ENCODE measurements around the gene MEN1.

The MEN1 gene

DNA sequence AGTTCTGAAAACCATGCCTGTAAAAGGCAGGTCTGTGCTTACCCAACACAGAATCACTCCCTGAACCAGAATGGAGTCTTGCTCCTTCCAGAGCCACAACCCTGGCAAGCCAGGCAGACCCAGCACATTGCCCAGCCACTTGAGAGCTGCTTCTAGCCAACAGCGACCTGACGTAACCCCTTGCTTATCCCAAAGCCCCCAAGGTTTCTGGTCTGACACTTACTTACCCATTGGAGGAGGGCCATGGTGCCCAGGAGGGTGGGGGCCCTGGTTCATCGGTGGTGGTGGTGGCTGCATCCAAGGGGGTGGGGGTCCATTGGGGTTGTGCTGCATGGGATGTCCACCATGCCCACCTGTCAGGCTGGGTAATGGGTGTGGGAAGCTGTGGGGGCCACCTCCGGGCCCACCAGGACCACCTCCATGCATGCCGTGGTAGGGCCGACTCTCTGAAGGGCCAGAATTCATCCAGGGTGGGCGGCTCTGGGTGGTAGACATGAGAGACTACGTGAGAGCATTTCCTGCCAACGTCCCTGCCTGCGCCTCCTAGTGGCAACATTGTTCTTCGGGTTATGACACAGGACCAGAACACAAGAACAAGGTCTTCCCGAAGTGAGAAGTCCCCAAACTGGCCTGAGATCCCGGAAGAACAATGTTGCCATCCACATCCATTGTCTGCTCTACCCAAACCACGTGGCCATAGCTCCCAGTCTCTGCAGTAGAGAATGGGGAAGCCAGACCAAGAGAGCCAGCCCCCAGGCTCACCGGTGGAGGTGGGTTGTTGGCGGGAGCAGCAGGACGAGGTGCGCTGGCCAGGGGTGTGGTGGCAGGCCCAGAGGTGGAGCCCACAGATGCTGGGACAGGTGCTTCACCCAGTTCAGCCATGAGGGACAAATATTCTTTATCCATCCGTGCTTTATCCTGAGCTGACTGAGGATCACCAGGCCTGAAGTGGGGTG is 42.7 kb downstream of the MEN1 start:
- no peak for TF ChIP-seq FOXM1 (IDR thresholded peaks at IDR 0.05; ENCODE audit: borderline replicate concordance, low read depth)
- no peak for TF ChIP-seq ZBTB7A (IDR thresholded peaks at IDR 0.05; ENCODE audit: low read depth)
- no peak for TF ChIP-seq EP300 (IDR thresholded peaks at IDR 0.05; ENCODE audit: borderline replicate concordance)
- TF ChIP-seq TEAD4 (IDR thresholded peaks at IDR 0.05) = no peak
- TF ChIP-seq CREB1 (IDR thresholded peaks at IDR 0.05; ENCODE audit: low read depth) = no peak
- TF ChIP-seq EGR1 (IDR thresholded peaks at IDR 0.05) = no peak
- TF ChIP-seq TAF1 (IDR thresholded peaks at IDR 0.05; ENCODE audit: low read depth) = no peak
- TF ChIP-seq NFIC (IDR thresholded peaks at IDR 0.05) = no peak
- TF ChIP-seq, protein P1, sequence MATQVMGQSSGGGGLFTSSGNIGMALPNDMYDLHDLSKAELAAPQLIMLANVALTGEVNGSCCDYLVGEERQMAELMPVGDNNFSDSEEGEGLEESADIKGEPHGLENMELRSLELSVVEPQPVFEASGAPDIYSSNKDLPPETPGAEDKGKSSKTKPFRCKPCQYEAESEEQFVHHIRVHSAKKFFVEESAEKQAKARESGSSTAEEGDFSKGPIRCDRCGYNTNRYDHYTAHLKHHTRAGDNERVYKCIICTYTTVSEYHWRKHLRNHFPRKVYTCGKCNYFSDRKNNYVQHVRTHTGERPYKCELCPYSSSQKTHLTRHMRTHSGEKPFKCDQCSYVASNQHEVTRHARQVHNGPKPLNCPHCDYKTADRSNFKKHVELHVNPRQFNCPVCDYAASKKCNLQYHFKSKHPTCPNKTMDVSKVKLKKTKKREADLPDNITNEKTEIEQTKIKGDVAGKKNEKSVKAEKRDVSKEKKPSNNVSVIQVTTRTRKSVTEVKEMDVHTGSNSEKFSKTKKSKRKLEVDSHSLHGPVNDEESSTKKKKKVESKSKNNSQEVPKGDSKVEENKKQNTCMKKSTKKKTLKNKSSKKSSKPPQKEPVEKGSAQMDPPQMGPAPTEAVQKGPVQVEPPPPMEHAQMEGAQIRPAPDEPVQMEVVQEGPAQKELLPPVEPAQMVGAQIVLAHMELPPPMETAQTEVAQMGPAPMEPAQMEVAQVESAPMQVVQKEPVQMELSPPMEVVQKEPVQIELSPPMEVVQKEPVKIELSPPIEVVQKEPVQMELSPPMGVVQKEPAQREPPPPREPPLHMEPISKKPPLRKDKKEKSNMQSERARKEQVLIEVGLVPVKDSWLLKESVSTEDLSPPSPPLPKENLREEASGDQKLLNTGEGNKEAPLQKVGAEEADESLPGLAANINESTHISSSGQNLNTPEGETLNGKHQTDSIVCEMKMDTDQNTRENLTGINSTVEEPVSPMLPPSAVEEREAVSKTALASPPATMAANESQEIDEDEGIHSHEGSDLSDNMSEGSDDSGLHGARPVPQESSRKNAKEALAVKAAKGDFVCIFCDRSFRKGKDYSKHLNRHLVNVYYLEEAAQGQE (IDR thresholded peaks at IDR 0.05; ENCODE audit: low read depth) = no peak
- TF ChIP-seq CEBPB (IDR thresholded peaks at IDR 0.05) = no peak
- TF ChIP-seq, protein P2, sequence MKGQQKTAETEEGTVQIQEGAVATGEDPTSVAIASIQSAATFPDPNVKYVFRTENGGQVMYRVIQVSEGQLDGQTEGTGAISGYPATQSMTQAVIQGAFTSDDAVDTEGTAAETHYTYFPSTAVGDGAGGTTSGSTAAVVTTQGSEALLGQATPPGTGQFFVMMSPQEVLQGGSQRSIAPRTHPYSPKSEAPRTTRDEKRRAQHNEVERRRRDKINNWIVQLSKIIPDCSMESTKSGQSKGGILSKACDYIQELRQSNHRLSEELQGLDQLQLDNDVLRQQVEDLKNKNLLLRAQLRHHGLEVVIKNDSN (IDR thresholded peaks at IDR 0.05) = no peak

DNA sequence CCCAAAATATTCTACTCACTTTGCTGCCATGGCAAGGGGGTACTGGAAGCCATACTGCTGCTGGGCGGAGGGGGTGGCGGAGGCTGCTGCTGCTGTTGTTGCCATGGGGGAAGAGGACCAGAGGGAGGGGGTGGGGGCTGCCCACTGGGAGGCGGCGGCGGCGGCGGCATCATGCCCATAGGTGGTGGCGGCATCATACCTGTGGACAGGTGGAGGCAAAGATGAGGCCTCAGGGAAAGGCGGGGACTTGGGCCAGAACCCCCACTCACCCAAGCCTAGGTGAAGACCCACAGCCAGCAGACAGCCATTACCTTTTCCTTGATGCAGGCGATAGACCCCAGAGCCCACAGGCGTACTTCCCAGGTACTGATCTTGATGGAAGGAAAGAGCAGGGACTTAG is 43.5 kb downstream of the MEN1 start:
- TF ChIP-seq, protein P3, sequence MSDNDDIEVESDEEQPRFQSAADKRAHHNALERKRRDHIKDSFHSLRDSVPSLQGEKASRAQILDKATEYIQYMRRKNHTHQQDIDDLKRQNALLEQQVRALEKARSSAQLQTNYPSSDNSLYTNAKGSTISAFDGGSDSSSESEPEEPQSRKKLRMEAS (IDR thresholded peaks at IDR 0.05) = no peak
- TF ChIP-seq, protein P2 (IDR thresholded peaks at IDR 0.05) = no peak
- TF ChIP-seq RAD21 (IDR thresholded peaks at IDR 0.05; ENCODE audit: low read depth) = no peak
- TF ChIP-seq TCF12 (IDR thresholded peaks at IDR 0.05; ENCODE audit: low read depth) = no peak
- TF ChIP-seq EGR1 (IDR thresholded peaks at IDR 0.05) = no peak
- no peak for TF ChIP-seq TEAD4 (IDR thresholded peaks at IDR 0.05)
- TF ChIP-seq YY1 (IDR thresholded peaks at IDR 0.05; ENCODE audit: low read depth) = no peak
- no peak for TF ChIP-seq EP300 (IDR thresholded peaks at IDR 0.05; ENCODE audit: borderline replicate concordance)
- TF ChIP-seq, protein P1 (IDR thresholded peaks at IDR 0.05; ENCODE audit: low read depth) = no peak
- no peak for TF ChIP-seq ZBTB7A (IDR thresholded peaks at IDR 0.05; ENCODE audit: low read depth)
- no peak for TF ChIP-seq NFIC (IDR thresholded peaks at IDR 0.05)
- no peak for TF ChIP-seq FOXM1 (IDR thresholded peaks at IDR 0.05; ENCODE audit: borderline replicate concordance, low read depth)
- TF ChIP-seq CEBPB (IDR thresholded peaks at IDR 0.05) = no peak

DNA sequence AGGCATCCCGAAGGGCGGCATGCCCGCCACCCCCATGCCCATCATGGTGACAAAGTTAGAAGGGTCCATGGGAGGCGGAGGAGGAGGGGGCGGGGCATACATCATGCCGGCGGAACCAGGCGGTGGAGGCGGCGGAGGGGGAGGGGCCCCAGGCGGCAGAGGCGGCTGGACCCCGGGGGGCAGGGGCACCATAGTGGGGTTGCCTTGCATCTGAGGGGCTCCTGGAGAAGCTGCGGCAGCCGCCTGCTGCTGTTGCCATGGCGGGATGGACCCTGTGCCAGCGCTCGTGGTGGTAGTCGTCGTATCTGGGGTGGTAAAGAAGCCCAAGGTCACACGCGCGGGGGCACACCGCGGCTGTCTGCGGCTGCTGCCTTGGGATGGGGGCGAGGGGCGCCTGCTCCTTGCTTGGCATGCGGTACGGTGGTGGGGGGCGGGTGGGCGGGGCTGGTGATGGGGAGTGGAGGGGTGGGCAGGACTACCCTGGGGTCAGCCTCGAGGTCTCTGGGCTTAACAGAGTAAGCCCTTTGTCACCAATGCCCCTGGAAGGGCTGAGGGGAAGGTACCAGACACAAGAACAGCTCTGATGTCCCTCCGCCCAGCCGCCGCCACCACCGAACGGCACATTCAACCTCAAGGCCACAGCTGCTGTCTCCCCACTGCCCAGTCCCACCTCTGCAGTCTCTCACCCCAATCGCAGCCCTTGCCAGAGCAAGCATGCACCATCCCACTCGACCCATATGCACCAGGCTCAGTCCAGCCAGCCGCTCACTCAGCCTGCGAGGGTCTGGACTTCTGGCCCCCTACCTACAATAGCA is 44.3 kb downstream of the MEN1 start:
- no peak for TF ChIP-seq RAD21 (IDR thresholded peaks at IDR 0.05; ENCODE audit: low read depth)
- no peak for TF ChIP-seq TEAD4 (IDR thresholded peaks at IDR 0.05)
- TF ChIP-seq EGR1 (IDR thresholded peaks at IDR 0.05) = no peak
- TF ChIP-seq NFIC (IDR thresholded peaks at IDR 0.05) = no peak
- TF ChIP-seq YY1 (IDR thresholded peaks at IDR 0.05; ENCODE audit: low read depth) = no peak
- TF ChIP-seq, protein P3 (IDR thresholded peaks at IDR 0.05) = no peak
- no peak for TF ChIP-seq CREB1 (IDR thresholded peaks at IDR 0.05; ENCODE audit: low read depth)
- TF ChIP-seq, protein P1 (IDR thresholded peaks at IDR 0.05; ENCODE audit: low read depth) = no peak

All from Ishikawa (cell line).